OCI-LY1 (cell line): ENCODE results near the gene ENDOV.

Experiments used
- H2AFZ ChIP-seq: fragments of 200-600 bp; sonication (generic), shearing (Covaris generic); 2 replicates; pipeline ENCODE4 v1.6.0; 2014; ENCODE audit warnings: antibody characterized with exemption, mild to moderate bottlenecking, low read length
- H3F3A ChIP-seq: fragments of 200-600 bp; sonication (generic), shearing (Covaris generic); 2 replicates; pipeline ENCODE4 v1.6.0; 2014; ENCODE audit warnings: mild to moderate bottlenecking, antibody characterized with exemption, low read length, moderate library complexity; ENCODE audit not compliant: insufficient read depth
- H3K27ac ChIP-seq: fragments of 200-600 bp; sonication (generic); 2 replicates; pipeline ENCODE4 v1.5.1; 2014; ENCODE audit warnings: low read length, mixed run types, mild to moderate bottlenecking, low read depth; ENCODE audit not compliant: poor library complexity, severe bottlenecking
- H3K27me3 ChIP-seq: fragments of 200-600 bp; sonication (generic); 2 replicates; pipeline ENCODE4 v1.6.0; 2014; ENCODE audit warnings: antibody characterized with exemption, mild to moderate bottlenecking, low read length, moderate library complexity; ENCODE audit not compliant: insufficient read depth
- H3K36me3 ChIP-seq: fragments of 200-600 bp; sonication (generic); 2 replicates; pipeline ENCODE4 v1.6.1; 2014; ENCODE audit warnings: mild to moderate bottlenecking, antibody characterized with exemption, low read length, moderate library complexity, mixed read lengths; ENCODE audit not compliant: insufficient read depth
- H3K4me1 ChIP-seq: fragments of 200-600 bp; sonication (generic); 2 replicates; pipeline ENCODE4 v1.5.1; 2014; ENCODE audit warnings: mild to moderate bottlenecking, low read length, moderate library complexity; ENCODE audit not compliant: insufficient read depth, severe bottlenecking
- H3K4me2 ChIP-seq: fragments of 200-600 bp; sonication (generic), shearing (Covaris generic); 2 replicates; pipeline ENCODE4 v1.6.1; 2014; ENCODE audit warnings: low read length
- H3K4me3 ChIP-seq: fragments of 200-600 bp; sonication (generic); 2 replicates; pipeline ENCODE4 v1.5.1; 2014; ENCODE audit warnings: low read length, low read depth, mild to moderate bottlenecking, mixed read lengths; ENCODE audit not compliant: poor library complexity, severe bottlenecking
- H3K79me2 ChIP-seq: fragments of 200-600 bp; shearing (Covaris generic); 2 replicates; pipeline ENCODE4 v1.6.1; 2016; ENCODE audit warnings: mixed run types, low read length, mixed read lengths; ENCODE audit not compliant: insufficient read depth
- H3K9ac ChIP-seq: fragments of 200-600 bp; sonication (generic), shearing (Covaris generic); 2 replicates; pipeline ENCODE4 v1.6.1; 2014; ENCODE audit warnings: mild to moderate bottlenecking, low read length, mixed read lengths
- H3K9me2 ChIP-seq: fragments of 200-600 bp; sonication (generic), shearing (Covaris generic); 2 replicates; pipeline ENCODE4 v1.6.1; 2014; ENCODE audit warnings: low read depth, mild to moderate bottlenecking, low read length, mixed read lengths
- H3K9me3 ChIP-seq: fragments of 200-600 bp; shearing (Covaris generic); 2 replicates; pipeline ENCODE4 v1.6.1; 2014; ENCODE audit warnings: low read length, mixed read lengths
- H4K20me1 ChIP-seq: fragments of 200-600 bp; sonication (generic), shearing (Covaris generic); 2 replicates; pipeline ENCODE4 v1.6.0; 2016; ENCODE audit warnings: mild to moderate bottlenecking, low read length; ENCODE audit not compliant: insufficient read depth
- CTCF ChIP-seq: fragments of 200-600 bp; sonication (generic), shearing (Covaris generic); IDR thresholded peaks from 2 replicates; pipeline ENCODE4 v1.5.1; 2017; ENCODE audit warnings: mild to moderate bottlenecking, antibody characterized with exemption, low read length, moderate library complexity, mixed read lengths
- EZH2 ChIP-seq: fragments of 200-600 bp; sonication (generic), shearing (Covaris generic); IDR thresholded peaks from 2 replicates; pipeline ENCODE4 v1.8.0; 2017; ENCODE audit warnings: borderline replicate concordance, mixed run types, mild to moderate bottlenecking, antibody characterized with exemption, low read length, moderate library complexity, mixed read lengths

ENDOV gene

GRCh38 chr17:80452173-80452915, 37.4 kb downstream of the ENDOV start:
- Histone ChIP-seq H3K9me3 (no peaks in the 10 kb centered on the region), H3K9me2 (no peaks in the 10 kb centered on the region), H3K4me3 (no peak overlapping the region), H4K20me1 (no peaks in the 10 kb centered on the region), H3K27ac (no peak overlapping the region), H3K9ac (no peak overlapping the region), H3K4me2 (no peak overlapping the region), H3K4me1 (peaks cover 22% of the 10 kb centered on the region), H3K36me3 (no peaks in the 10 kb centered on the region), H3K79me2 (no peaks in the 10 kb centered on the region), H3F3A (no peaks in the 10 kb centered on the region), H3K27me3 (peaks cover 7% of the 10 kb centered on the region; the same call in 1 of the 2 replicates), H2AFZ (no peak overlapping the region)
- TF ChIP-seq CTCF, result no peak
- no peak for TF ChIP-seq EZH2

- Histone ChIP-seq H3K4me1 (peaks cover 22% of the 10 kb centered on the region), H3K9me2 (no peaks in the 10 kb centered on the region), H3K4me2 (peak overlapping the region; percentile 91), H3K79me2 (no peaks in the 10 kb centered on the region), H2AFZ (no peak overlapping the region), H3K36me3 (no peaks in the 10 kb centered on the region), H3F3A (no peaks in the 10 kb centered on the region), H3K4me3 (peak overlapping the region; percentile 78), H3K9ac (no peak overlapping the region; the same call in 1 of the 2 replicates), H3K9me3 (no peaks in the 10 kb centered on the region), H3K27ac (no peak overlapping the region), H3K27me3 (peaks cover 7% of the 10 kb centered on the region; the same call in 1 of the 2 replicates), H4K20me1 (no peaks in the 10 kb centered on the region)
- TF ChIP-seq CTCF, result no peak
- TF ChIP-seq EZH2, result no peak
Measured at GRCh38 chr17:80453126-80453997, 38.4 kb downstream of the ENDOV start.

GRCh38 chr17:80453998-80454556, 39.1 kb downstream of the ENDOV start:
- H3K9ac ChIP-seq, result peak overlapping the region; percentile 80
- H3K4me3 ChIP-seq, result peak overlapping the region; percentile 78
- no peaks in the 10 kb centered on the region for H3K9me2 ChIP-seq
- peaks cover 7% of the 10 kb centered on the region; the same call in 1 of the 2 replicates for H3K27me3 ChIP-seq
- H2AFZ ChIP-seq, result no peak overlapping the region
- H4K20me1 ChIP-seq, result no peaks in the 10 kb centered on the region
- H3K4me1 ChIP-seq, result peaks cover 22% of the 10 kb centered on the region
- no peaks in the 10 kb centered on the region for H3K36me3 ChIP-seq
- no peaks in the 10 kb centered on the region for H3K79me2 ChIP-seq
- no peak overlapping the region for H3K27ac ChIP-seq
- H3F3A ChIP-seq, result no peaks in the 10 kb centered on the region
- H3K9me3 ChIP-seq, result no peaks in the 10 kb centered on the region
- no peak for TF ChIP-seq CTCF
- no peak for TF ChIP-seq EZH2
- H3K4me2 ChIP-seq, result peak overlapping the region; percentile 91
